ENCODE measurements around the gene ANP32E.
A peak's percentile ranks its signal among the peaks of the same experiment; 100 is the strongest.

ANP32E gene

GRCh38 chr1:150235852-150236613 lies at the start of gene ANP32E:
TSS of gene ANP32E (minus strand) at chr1:150236112. CDS start at chr1:150235786, 326 bp downstream.
- peaks cover 0 to 25% (median 7%) of the 10 kb centered on the region in 11 experiments; a peak in 8 of 22 replicates for H4K20me1 ChIP-seq
- H3K4me2 ChIP-seq: peak within 1 kb of the TSS; percentile 83 to 95 (median 87)
- H3K27me3 ChIP-seq: no peaks in the 10 kb centered on the region
- TF ChIP-seq Cebpa-rat (IDR thresholded peaks at IDR 0.05): no peak
- H3K9ac ChIP-seq: peak within 1 kb of the TSS; percentile 97 to 100 (median 99)
- peaks cover 23 to 33% (median 29%) of the 10 kb centered on the region in 10 experiments for H3K4me1 ChIP-seq
- H3K36me3 ChIP-seq: peaks cover 6 to 9% (median 8%) of the 10 kb centered on the region in 11 experiments; a peak in 16 of 22 replicates
- H3K4me3 ChIP-seq: peak within 1 kb of the TSS; percentile 84 to 99 (median 98)
- H3K27ac ChIP-seq: peak within 1 kb of the TSS; percentile 94 to 100 (median 99)
- H3K9me3 ChIP-seq (replicated peaks in 1 of 11): no peaks in the 10 kb centered on the region

GRCh38 chr1:150283260-150283659 lies 47.3 kb upstream of the ANP32E start:
- Histone ChIP-seq H3K36me3 (no peaks in the 10 kb centered on the region), H4K20me1 (no peaks in the 10 kb centered on the region), H3K4me3 (no peak overlapping the region), H3K27me3 (peaks cover 7 to 17% (median 12%) of the 10 kb centered on the region in 11 experiments; a peak in 18 of 22 replicates), H3K4me1 (peaks cover 7 to 13% (median 9%) of the 10 kb centered on the region in 10 experiments; a peak in 16 of 20 replicates), H3K27ac (no peak overlapping the region), H3K9ac (no peak overlapping the region), H3K9me3 (replicated peaks in 1 of 11) (peaks cover 0 to 4% (median 0%) of the 10 kb centered on the region in 11 experiments; a peak in 1 of 22 replicates), H3K4me2 (no peak overlapping the region)
- no peak for TF ChIP-seq Cebpa-rat (IDR thresholded peaks at IDR 0.05)

- TF ChIP-seq Cebpa-rat (IDR thresholded peaks at IDR 0.05): no peak
- peaks cover 0 to 4% (median 0%) of the 10 kb centered on the region in 11 experiments; a peak in 1 of 22 replicates for H3K9me3 ChIP-seq (replicated peaks in 1 of 11)
- H4K20me1 ChIP-seq: no peaks in the 10 kb centered on the region
- no peak overlapping the region for H3K4me3 ChIP-seq
- H3K27ac ChIP-seq: no peak overlapping the region
- no peak overlapping the region for H3K9ac ChIP-seq
- no peak overlapping the region for H3K4me2 ChIP-seq
- H3K27me3 ChIP-seq: peaks cover 7 to 17% (median 12%) of the 10 kb centered on the region in 11 experiments; a peak in 18 of 22 replicates
- no peaks in the 10 kb centered on the region for H3K36me3 ChIP-seq
- peaks cover 7 to 13% (median 9%) of the 10 kb centered on the region in 10 experiments; a peak in 16 of 20 replicates for H3K4me1 ChIP-seq
Observed at GRCh38 chr1:150282558-150282958, 46.6 kb upstream of the ANP32E start.

GRCh38 chr1:150281758-150282557 lies 46.0 kb upstream of the ANP32E start, which contains the start of gene CIART:
TSS of gene CIART (plus strand) at chr1:150282554. CDS start at chr1:150283268, 714 bp downstream.
- TF ChIP-seq Cebpa-rat (IDR thresholded peaks at IDR 0.05): no peak
- H3K9ac ChIP-seq: peak within 1 kb of the TSS; percentile 8 to 73 (median 62); a peak in 20 of 22 replicates
- H3K27ac ChIP-seq: peak within 1 kb of the TSS in 8 of 11 experiments; percentile 6 to 47 (median 34); a peak in 9 of 22 replicates
- H4K20me1 ChIP-seq: no peaks in the 10 kb centered on the region
- H3K4me3 ChIP-seq: peak within 1 kb of the TSS in 9 of 10 experiments; percentile 1 to 56 (median 38); a peak in 15 of 20 replicates
- H3K4me1 ChIP-seq: peaks cover 7 to 13% (median 9%) of the 10 kb centered on the region in 10 experiments; a peak in 16 of 20 replicates
- H3K27me3 ChIP-seq: peaks cover 7 to 17% (median 12%) of the 10 kb centered on the region in 11 experiments; a peak in 18 of 22 replicates
- H3K36me3 ChIP-seq: no peaks in the 10 kb centered on the region
- peaks cover 0 to 4% (median 0%) of the 10 kb centered on the region in 11 experiments; a peak in 1 of 22 replicates for H3K9me3 ChIP-seq (replicated peaks in 1 of 11)
- peak within 1 kb of the TSS; percentile 48 to 85 (median 73) for H3K4me2 ChIP-seq

- peak overlapping the region; percentile 48 to 85 (median 73) for H3K4me2 ChIP-seq
- H3K9me3 ChIP-seq (replicated peaks in 1 of 11): peaks cover 0 to 4% (median 0%) of the 10 kb centered on the region in 11 experiments; a peak in 1 of 22 replicates
- peaks cover 7 to 13% (median 9%) of the 10 kb centered on the region in 10 experiments; a peak in 16 of 20 replicates for H3K4me1 ChIP-seq
- peak overlapping the region; percentile 8 to 73 (median 62); a peak in 20 of 22 replicates for H3K9ac ChIP-seq
- H3K36me3 ChIP-seq: 0 out of 22 replicates have a peak, but pooled peaks cover 0 to 4% (median 0%) of the 10 kb centered on the region in 11 experiments
- TF ChIP-seq Cebpa-rat (IDR thresholded peaks at IDR 0.05): no peak
- peaks cover 7 to 17% (median 12%) of the 10 kb centered on the region in 11 experiments; a peak in 18 of 22 replicates for H3K27me3 ChIP-seq
- peak overlapping the region in 8 of 11 experiments; percentile 6 to 47 (median 34); a peak in 9 of 22 replicates for H3K27ac ChIP-seq
- H3K4me3 ChIP-seq: peak overlapping the region in 9 of 10 experiments; percentile 1 to 56 (median 38); a peak in 15 of 20 replicates
- H4K20me1 ChIP-seq: no peaks in the 10 kb centered on the region
Observed at GRCh38 chr1:150281221-150281757, 45.4 kb upstream of the ANP32E start.

GRCh38 chr1:150280138-150280707 lies 44.3 kb upstream of the ANP32E start:
- H3K9ac ChIP-seq: peak overlapping the region in 1 of 11 experiments; percentile 11; a peak in 1 of 22 replicates
- no peak for TF ChIP-seq Cebpa-rat (IDR thresholded peaks at IDR 0.05)
- H3K4me2 ChIP-seq: no peak overlapping the region
- H3K36me3 ChIP-seq: 0 out of 22 replicates have a peak, but pooled peaks cover 0 to 7% (median 0%) of the 10 kb centered on the region in 11 experiments
- H3K4me1 ChIP-seq: peaks cover 7 to 13% (median 9%) of the 10 kb centered on the region in 10 experiments; a peak in 16 of 20 replicates
- H3K9me3 ChIP-seq (replicated peaks in 1 of 11): peaks cover 0 to 4% (median 0%) of the 10 kb centered on the region in 11 experiments; a peak in 1 of 22 replicates
- no peak overlapping the region for H3K4me3 ChIP-seq
- H4K20me1 ChIP-seq: no peaks in the 10 kb centered on the region
- H3K27me3 ChIP-seq: peaks cover 7 to 17% (median 12%) of the 10 kb centered on the region in 11 experiments; a peak in 18 of 22 replicates
- H3K27ac ChIP-seq: no peak overlapping the region

GRCh38 chr1:150273311-150273710 lies 37.4 kb upstream of the ANP32E start:
- Histone ChIP-seq H3K27ac (peak overlapping the region in 9 of 11 experiments; percentile 1 to 73 (median 60); a peak in 11 of 22 replicates), H3K4me2 (peak overlapping the region; percentile 71 to 93 (median 80)), H4K20me1 (no peaks in the 10 kb centered on the region), H3K9me3 (replicated peaks in 1 of 11) (no peaks in the 10 kb centered on the region), H3K4me3 (peak overlapping the region in 2 of 10 experiments; percentile 24 to 30; a peak in 3 of 20 replicates), H3K4me1 (peaks cover 33 to 44% (median 37%) of the 10 kb centered on the region in 10 experiments), H3K36me3 (0 out of 22 replicates have a peak, but pooled peaks cover 0 to 7% (median 0%) of the 10 kb centered on the region in 11 experiments), H3K9ac (peak overlapping the region in 6 of 11 experiments; percentile 19 to 73 (median 58); a peak in 9 of 22 replicates), H3K27me3 (no peaks in the 10 kb centered on the region)
- TF ChIP-seq Cebpa-rat (IDR thresholded peaks at IDR 0.05): no peak

All from BLaER1 treated with 17β-estradiol and CSF1 and Interleukin-3, amounts not matched to agents 10 nM and 100 nM (cell line).